K562 (cell line): Measurements from ENCODE around the gene CIAO3. TPM values are rescaled to one million over a fixed set of nuclear protein-coding genes. Genes with fewer than 3 reads are reported as not detected.

Experiments
- ARHGAP35 ChIP-seq: fragments of 450-650 bp; IDR thresholded peaks from 2 replicates; pipeline ENCODE4 v1.6.1; 2018; ENCODE audit not compliant: partially characterized antibody
- ATF7 ChIP-seq: fragments of 450-650 bp; IDR thresholded peaks from 2 replicates; pipeline ENCODE4 v1.7.1; 2014; ENCODE audit warnings: mild to moderate bottlenecking, moderate library complexity
- BRD4 ChIP-seq: fragments of 200-600 bp; sonication (generic); IDR thresholded peaks from 2 replicates; pipeline ENCODE4 v1.6.1; 2017; ENCODE audit warnings: inconsistent platforms
- CXXC5 ChIP-seq: fragments of 250-450 bp; sonication (Bioruptor Pico); IDR thresholded peaks from 2 replicates; pipeline ENCODE4 v1.8.0; 2022; ENCODE audit warnings: inconsistent platforms, mild to moderate bottlenecking, moderate library complexity
- ETV1 ChIP-seq: fragments of 450-650 bp; conservative IDR thresholded peaks from 2 replicates; pipeline ENCODE4 v1.6.1; 2016; ENCODE audit warnings: missing genetic modification characterization, control low read depth, low read depth, missing compliant biosample characterization
- FOSL1 ChIP-seq: fragments of 200-800 bp; sonication (Bioruptor generic); conservative IDR thresholded peaks from 2 replicates; pipeline ENCODE4 v1.6.1; 2016; ENCODE audit warnings: missing genetic modification characterization, missing compliant biosample characterization
- GATA2 ChIP-seq: sonication (generic); formaldehyde crosslinking; IDR thresholded peaks from 2 replicates; pipeline ENCODE4 v1.4.0; 2020; ENCODE audit warnings: mild to moderate bottlenecking, missing genetic modification reagents
- KDM4B ChIP-seq, 2 experiments: fragments of 450-650 bp in 1 of 2; sonication (generic) in 1 of 2; IDR thresholded peaks; 2 replicates each; pipeline ENCODE4 v1.6.1; 2016 to 2017; ENCODE audit warnings: borderline replicate concordance in 2 of 2, antibody characterized with exemption in 1 of 2, low read depth in 1 of 2, mild to moderate bottlenecking in 1 of 2
- KDM5B ChIP-seq: fragments of 200-600 bp; sonication (generic); IDR thresholded peaks from 2 replicates; pipeline ENCODE4 v1.6.1; 2012; ENCODE audit warnings: low read depth, mild to moderate bottlenecking, moderate library complexity, low read length, control low read depth, inconsistent platforms; ENCODE audit not compliant: insufficient replicate concordance
- KLF16 ChIP-seq: IDR thresholded peaks from 2 replicates; pipeline ENCODE4 v1.6.1; 2016; ENCODE audit warnings: antibody characterized with exemption
- MTA3 ChIP-seq: fragments of 450-650 bp; formaldehyde crosslinking; IDR thresholded peaks from 2 replicates; pipeline ENCODE4 v1.6.1; 2017; ENCODE audit warnings: mild to moderate bottlenecking, borderline replicate concordance
- MTF1 ChIP-seq: fragments of 250-450 bp; sonication (Bioruptor Pico); IDR thresholded peaks from 2 replicates; pipeline ENCODE4 v1.9.0; 2021; ENCODE audit warnings: moderate library complexity, mild to moderate bottlenecking, inconsistent platforms, borderline replicate concordance
- MXD1 ChIP-seq: fragments of 250-450 bp; sonication (Bioruptor Pico); IDR thresholded peaks from 2 replicates; pipeline ENCODE4 v1.8.0; 2021; ENCODE audit warnings: borderline replicate concordance, mild to moderate bottlenecking, moderate library complexity; ENCODE audit not compliant: poor library complexity, severe bottlenecking
- NCOA2 ChIP-seq, 2 experiments: fragments of 450-650 bp; IDR thresholded peaks; 2 replicates each; pipeline ENCODE4 v1.6.1; 2018; ENCODE audit warnings: mild to moderate bottlenecking in 2 of 2, moderate library complexity in 1 of 2; ENCODE audit not compliant: partially characterized antibody in 2 of 2
- NONO ChIP-seq, 2 experiments: fragments of 200-400 bp in 1 of 2; fragments of 450-650 bp in 1 of 2; formaldehyde crosslinking in 1 of 2; IDR thresholded peaks; 2 replicates each; pipeline ENCODE4 v1.6.1; 2017; ENCODE audit warnings: low read depth in 2 of 2, mild to moderate bottlenecking in 2 of 2, moderate library complexity in 2 of 2, low read length in 1 of 2
- RAD21 ChIP-seq, 2 experiments: fragments of 250-450 bp in 1 of 2; fragments of 450-650 bp in 1 of 2; sonication (Bioruptor Pico) in 1 of 2; formaldehyde crosslinking in 1 of 2; IDR thresholded peaks in 1 of 2; conservative IDR thresholded peaks in 1 of 2; 2 replicates each; pipeline versions ENCODE4 v1.4.0 to v1.8.0; 2020 to 2022; ENCODE audit warnings: mild to moderate bottlenecking in 2 of 2, moderate library complexity in 1 of 2
- RBM39 ChIP-seq: fragments of 200-400 bp; formaldehyde crosslinking; optimal IDR thresholded peaks from 2 replicates; pipeline ENCODE3; 2018; ENCODE audit warnings: low read depth, low read length
- SIN3B ChIP-seq: fragments of 450-650 bp; IDR thresholded peaks from 2 replicates; pipeline ENCODE4 v1.6.1; 2017; ENCODE audit warnings: low read depth, mild to moderate bottlenecking, moderate library complexity
- SRSF7 ChIP-seq: fragments of 200-400 bp; formaldehyde crosslinking; optimal IDR thresholded peaks from 2 replicates; pipeline ENCODE3; 2017; ENCODE audit warnings: mild to moderate bottlenecking, low read depth, low read length
- TAF7 ChIP-seq: fragments of 450-650 bp; IDR thresholded peaks from 2 replicates; pipeline ENCODE4 v1.6.1; 2016; ENCODE audit warnings: missing genetic modification characterization, missing compliant biosample characterization
- TBL1XR1 ChIP-seq, 2 experiments: IDR thresholded peaks; 2 replicates each; pipeline ENCODE4 v1.6.1; 2012; ENCODE audit warnings: improper control_type of control experiment in 2 of 2, low read length in 2 of 2, mild to moderate bottlenecking in 1 of 2
- U2AF2 ChIP-seq: fragments of 200-400 bp; formaldehyde crosslinking; optimal IDR thresholded peaks from 2 replicates; pipeline ENCODE3; 2017; ENCODE audit warnings: low read depth, mild to moderate bottlenecking, low read length
- XRCC4 ChIP-seq: IDR thresholded peaks from one replicate; pipeline ENCODE4 v1.6.1; 2011; ENCODE audit not compliant: insufficient read depth, insufficient read length; ENCODE audit errors: extremely low read depth
- ZBTB9 ChIP-seq: fragments of 450-650 bp; formaldehyde crosslinking; IDR thresholded peaks from 2 replicates; pipeline ENCODE4 v1.4.0; 2020; ENCODE audit warnings: mild to moderate bottlenecking, moderate library complexity
- ZNF395 ChIP-seq: fragments of 200-800 bp; sonication (Bioruptor generic); IDR thresholded peaks from 2 replicates; pipeline ENCODE4 v1.6.1; 2017; ENCODE audit warnings: missing genetic modification characterization, missing compliant biosample characterization
- ZNF764 ChIP-seq: fragments of 250-450 bp; sonication (Bioruptor Pico); IDR thresholded peaks from 2 replicates; pipeline ENCODE4 v1.4.0; 2020; ENCODE audit warnings: low read depth, mild to moderate bottlenecking, moderate library complexity
- polyA plus RNA-seq, 8 experiments: library from polyadenylated mRNA; depleted of rRNA in 4 of 8; stranded (reverse) in 5 of 8; unstranded in 3 of 8; fragments of >200 nt; fragmentation: Nextera tagmentation in 2 of 8; fragmentation: Illumina TruSeq in 1 of 8; extraction: Ambion mirVana in 2 of 8; extraction: Trizol in 1 of 8; gene quantifications; 2 replicates each; pipeline versions ENCODE4 v1.2.1 to v1.2.3, GENCODE V29; 2011 to 2014; ENCODE audit warnings: inconsistent platforms in 1 of 8, missing spikeins in 1 of 8
- total RNA-seq, 7 experiments: library from RNA; depleted of rRNA in 6 of 7; stranded (reverse); fragments of >200 nt in 6 of 7; fragmentation: Illumina TruSeq in 2 of 7; extraction: Trizol in 2 of 7; gene quantifications; 2 replicates each; pipeline versions ENCODE4 v1.2.1 to v1.2.3, GENCODE V29; 2011 to 2021; ENCODE audit warnings: low replicate concordance in 1 of 7

CIAO3 gene
- total and polyA plus RNA-seq, 9 of the 15 experiments (the other 6 are each of a cell fraction or from before 2014, with no cell fraction given), result 2.2 to 35.6 (median 18.7) TPM

- peak; percentile 78 for TF ChIP-seq ZNF395 (CRISPR knock-in tag)
- TF ChIP-seq SIN3B, result no peak
- TF ChIP-seq TBL1XR1 (IDR thresholded peaks at IDR 0.05; ENCODE audit: low read length in 2 of 2), result no peak
- no peak for TF ChIP-seq GATA2 (CRISPR knock-in tag)
- TF ChIP-seq FOSL1, result 0 out of 2 replicates have a peak, but pooled peaks have one; percentile 15
- no peak for TF ChIP-seq NCOA2 (IDR thresholded peaks at IDR 0.05; ENCODE audit: partially characterized antibody in 2 of 2)
- TF ChIP-seq ETV1, result 0 out of 2 replicates have a peak, but pooled peaks have one; percentile 9
- peak; percentile 94 for TF ChIP-seq ZBTB9 (CRISPR knock-in tag)
- peak; percentile 15 for TF ChIP-seq MXD1 (CRISPR knock-in tag)
- peak; percentile 81 for TF ChIP-seq CXXC5 (CRISPR knock-in tag)
- no peak for TF ChIP-seq KDM4B (IDR thresholded peaks at IDR 0.05; ENCODE audit: borderline replicate concordance in 2 of 2, low read depth in 1 of 2)
- no peak for TF ChIP-seq RAD21 (CRISPR knock-in tag; conservative IDR thresholded peaks at IDR 0.05 in 1 of 2, IDR thresholded peaks at IDR 0.05 in 1 of 2)
- peak in 1 of 2 experiments; percentile 29; a peak in 1 of 4 replicates for TF ChIP-seq NONO (IDR thresholded peaks at IDR 0.05; ENCODE audit: low read depth in 2 of 2, low read length in 1 of 2)
- no peak for TF ChIP-seq U2AF2
- TF ChIP-seq TAF7 (tag), result no peak
- TF ChIP-seq ZNF764, result no peak
- TF ChIP-seq KLF16, result no peak
- TF ChIP-seq RBM39, result no peak
- TF ChIP-seq KDM5B, result peak; percentile 57
- no peak for TF ChIP-seq SRSF7
- no peak for TF ChIP-seq MTF1
- no peak for TF ChIP-seq XRCC4
- TF ChIP-seq MTA3, result no peak
- no peak for TF ChIP-seq BRD4
- 0 out of 2 replicates have a peak, but pooled peaks have one; percentile 13 for TF ChIP-seq ATF7
- TF ChIP-seq ARHGAP35, result no peak
These were observed 12.5 kb downstream of the CIAO3 start (continued) for GRCh38 chr16:728131-728889.
